Omental fat pad (tissue), 4 donors: Measurements from ENCODE around the gene RNASE2. TPM values are rescaled to one million over a fixed set of nuclear protein-coding genes. Genes with fewer than 3 reads are reported as not detected.

Experiments used
- ATAC-seq: fragments of 150-250 bp; one replicate; pipeline ENCODE4 v1.9.1; 2016; ENCODE audit warnings: mild to moderate bottlenecking, moderate library complexity; ENCODE audit not compliant: low FRiP score
- DNase-seq: peaks from one replicate; pipeline ENCODE4 v3.0.0-alpha.2; 2019; ENCODE audit warnings: low spot score
- CTCF ChIP-seq, 3 donors: fragments of 450-650 bp; IDR thresholded peaks; one replicate each; pipeline ENCODE4 v1.5.1; 2016 to 2017; ENCODE audit warnings: antibody characterized with exemption in 3 of 3, mild to moderate bottlenecking in 3 of 3, moderate library complexity in 2 of 3
- small RNA-seq: library from RNA; depleted of rRNA; stranded (forward); fragments of <200 nt; gene quantifications from one replicate; pipeline ENCODE3, GENCODE V24; 2016
- total RNA-seq, 4 donors: library from RNA; depleted of rRNA; stranded (reverse); fragments of >200 nt; gene quantifications; one replicate each; pipeline ENCODE4 v1.1.0, GENCODE V29; 2016

Gene RNASE2
- total RNA-seq, 4 donors from 2014 or later: 2.5 to 8.2 (median 5.5) TPM

GRCh38 chr14:20998674-20999366 lies 43.5 kb downstream of the RNASE2 start, which contains the start of gene SLC39A2:
TSS of gene SLC39A2 (plus strand) at chr14:20999293. CDS start at chr14:20999447, 154 bp downstream.
- no peak for DNase-seq
- TF ChIP-seq CTCF (IDR thresholded peaks at IDR 0.05): no peak
- ATAC-seq: peak; percentile 88

GRCh38 chr14:20999591-20999990 lies 44.3 kb downstream of the RNASE2 start:
- TF ChIP-seq CTCF (IDR thresholded peaks at IDR 0.05): no peak
- DNase-seq (no peak), ATAC-seq (no peak)

GRCh38 chr14:21001218-21001617 lies 45.9 kb downstream of the RNASE2 start:
- no peak for TF ChIP-seq CTCF (IDR thresholded peaks at IDR 0.05)
- ATAC-seq (no peak), DNase-seq (no peak)

GRCh38 chr14:21003788-21004346 lies 48.6 kb downstream of the RNASE2 start:
- no peak for ATAC-seq
- no peak for TF ChIP-seq CTCF (IDR thresholded peaks at IDR 0.05)
- DNase-seq: no peak

Small RNA genes lying within 50 kb of the gene (small RNA-seq; reads per million reads assigned to genes)
- gene RN7SL189P: not detected

Other genes with a start within 250 kb of the RNASE2 start
- not detected for gene EDDM3A, start 209.6 kb upstream of the RNASE2 start, total RNA-seq
- gene EDDM3B, start 187.1 kb upstream of the RNASE2 start, total RNA-seq: not detected
- 10 to 100 TPM; 18.0 to 48.5 (median 30.1) TPM for gene RNASE6, start 174.2 kb upstream of the RNASE2 start, total RNA-seq
- 1,000 to 10,000 TPM in 3 of 4 donors, 100 to 1,000 TPM in 1; 999 to 1,585 (median 1,253) TPM for gene RNASE1, start 152.6 kb upstream of the RNASE2 start, total RNA-seq
- gene RNASE3, start 64.1 kb upstream of the RNASE2 start, total RNA-seq: not detected
- 10 to 100 TPM; 36.8 to 89.7 (median 51.3) TPM for gene METTL17, start 34.5 kb downstream of the RNASE2 start, total RNA-seq
- not detected for gene SLC39A2, start 43.8 kb downstream of the RNASE2 start, total RNA-seq
- 100 to 1,000 TPM; 169 to 444 (median 218) TPM for gene NDRG2, start 69.6 kb downstream of the RNASE2 start, total RNA-seq
- gene TPPP2, start 74.7 kb downstream of the RNASE2 start, total RNA-seq: not detected
- gene RNASE13, start 79.3 kb downstream of the RNASE2 start, total RNA-seq: not detected
- not detected for gene RNASE7, start 86.9 kb downstream of the RNASE2 start, total RNA-seq
- gene RNASE8, start 102.3 kb downstream of the RNASE2 start, total RNA-seq: not detected
- gene ARHGEF40, start 114.8 kb downstream of the RNASE2 start, total RNA-seq: 10 to 100 TPM; 30.0 to 91.3 (median 40.6) TPM
- gene ZNF219, start 143.2 kb downstream of the RNASE2 start, total RNA-seq: 10 to 100 TPM; 19.2 to 56.3 (median 38.1) TPM
- 1 to 10 TPM in 1 of 4 donors, under 1 TPM in 1, not detected in 2; 0.75 to 2.4 TPM for gene TMEM253, start 145.6 kb downstream of the RNASE2 start, total RNA-seq
- gene OR5AU1, start 200.6 kb downstream of the RNASE2 start, total RNA-seq: under 1 TPM in 1 of 4 donors, not detected in 3; 0.09 TPM